Pancreas (tissue), 10 donors: ENCODE measurements around the gene DOCK3. TPM values are rescaled to one million over a fixed set of nuclear protein-coding genes. Genes with fewer than 3 reads are reported as not detected.
"Not testable (repeated sequence)": the region's sequence is repeated elsewhere in the genome, so short reads cannot be mapped to it uniquely, and the experiment has no call there.

Source experiments
- ATAC-seq, 4 donors: fragments of 200-7000 bp; cut with Tn5 transposase; one replicate each; pipeline versions ENCODE4 v1.8.0 to v1.9.1; 2020; ENCODE audit warnings: mild to moderate bottlenecking in 4 of 4, moderate library complexity in 4 of 4
- DNase-seq, 6 donors: peaks; one replicate each; pipeline ENCODE4 v3.0.0-alpha.2; 2020
- FAIRE-seq: peaks from 2 replicates; lab custom pipeline; 2012; peaks lifted over from hg19 to GRCh38; lab: Jason Lieb, UNC
- H3K27ac ChIP-seq, 4 donors: fragments of 200-600 bp; sonication (generic); 1 replicate in 3 of 4; 2 replicates in 1 of 4; pipeline versions ENCODE4 v1.5.0 to v1.8.0; 2020
- H3K27me3 ChIP-seq, 4 donors: fragments of 200-600 bp; one replicate each; pipeline ENCODE4 v1.8.0; 2021
- H3K36me3 ChIP-seq, 3 donors: fragments of 200-600 bp; sonication (generic) in 1 of 3; one replicate each; pipeline versions ENCODE4 v1.5.0 to v1.8.0; 2020 to 2021
- H3K4me1 ChIP-seq, 3 donors: fragments of 200-600 bp; one replicate each; pipeline ENCODE4 v1.8.0; 2021
- H3K4me3 ChIP-seq, 4 donors: fragments of 200-600 bp; sonication (generic) in 2 of 4; one replicate each; pipeline versions ENCODE4 v1.5.0 to v1.8.0; 2020 to 2021
- H3K9me3 ChIP-seq, 4 donors: fragments of 200-600 bp; one replicate each; pipeline ENCODE4 v1.8.0; 2021
- WGBS, 2 donors: extraction: QIAGEN DNeasy Blood & Tissue Kit; methylation state at CpG; one replicate each; pipeline ENCODE4 v1.1.7; 2013; 5-methylcytosine and 5-hydroxymethylcytosine counted together
- intact Hi-C, 3 donors: fragments of 100-400 bp; cut with DNase I; formaldehyde crosslinking; loops; one replicate each; pipeline versions ENCODE4 v1.11.1 to v1.14.2; 2022
- polyA plus RNA-seq, 2 donors: library from polyadenylated mRNA; stranded (reverse); fragments of 200-250 nt; gene quantifications; one replicate each; pipeline ENCODE4 v1.2.3, GENCODE V29; 2013
- total RNA-seq, 6 donors: library from RNA; stranded (reverse); fragmentation: NEBNext Ultra II Directional in 4 of 6; extraction: Animal tissue kit (Norgen Biotek cat#: 25700) in 4 of 6; gene quantifications; one replicate each; pipeline versions ENCODE4 v1.2.1 to v1.2.4, GENCODE V29; 2021 to 2023
- TF ChIP-seq, protein P1 (sequence below), 4 donors: fragments of 200-600 bp; sonication (generic) in 3 of 4; IDR thresholded peaks; one replicate each; pipeline versions ENCODE4 v1.5.0 to v1.8.0; 2021; ENCODE audit warnings: antibody characterized with exemption in 4 of 4
- donor health status: healthy with polysubstance abuse.
- donor health status: DM: no; HTN: no; CAD: no; lungs with moderate emphysema.
- donor health status: DM: no; HTN: no; CAD: no.
- donor health status: control.
- donor health status: control.
- donor health status: Bipolar disorder and iron deficiency.
- donor health status: DM: yes; HTN: yes; CAD: no.
- donor health status: DM: no; HTN: no; CAD: no.
- donor health status: DM: no; HTN: no; CAD: no.
- donor health status: DM: yes; HTN: yes; CAD: no.

The DOCK3 gene
- total and polyA plus RNA-seq, 8 donors = 0.09 to 1.5 (median 0.36) TPM

DNA sequence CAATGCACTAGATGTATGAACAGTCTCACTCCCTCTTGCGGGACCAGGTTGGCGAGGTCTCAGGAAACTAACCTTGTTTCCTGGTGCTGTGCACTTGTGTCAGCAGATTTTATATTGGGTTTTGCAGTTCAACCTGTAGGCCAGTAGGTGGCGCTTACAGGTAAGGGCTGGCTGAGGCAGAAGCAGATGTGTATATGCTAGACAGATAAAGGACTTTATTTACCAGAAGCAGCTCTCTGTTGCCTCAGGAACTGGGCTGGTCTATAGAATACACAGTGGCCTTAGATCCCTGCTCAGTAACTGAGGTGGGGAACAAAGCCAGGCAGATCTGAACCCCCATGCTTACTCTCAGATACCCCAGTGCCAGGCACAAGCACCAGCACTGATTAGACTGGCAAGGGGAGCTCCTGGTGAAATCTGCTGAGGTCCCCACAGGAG, 296.8 kb downstream of the DOCK3 start:
- no peaks in the 10 kb centered on the region for H3K9me3 ChIP-seq
- TF ChIP-seq, protein P1, sequence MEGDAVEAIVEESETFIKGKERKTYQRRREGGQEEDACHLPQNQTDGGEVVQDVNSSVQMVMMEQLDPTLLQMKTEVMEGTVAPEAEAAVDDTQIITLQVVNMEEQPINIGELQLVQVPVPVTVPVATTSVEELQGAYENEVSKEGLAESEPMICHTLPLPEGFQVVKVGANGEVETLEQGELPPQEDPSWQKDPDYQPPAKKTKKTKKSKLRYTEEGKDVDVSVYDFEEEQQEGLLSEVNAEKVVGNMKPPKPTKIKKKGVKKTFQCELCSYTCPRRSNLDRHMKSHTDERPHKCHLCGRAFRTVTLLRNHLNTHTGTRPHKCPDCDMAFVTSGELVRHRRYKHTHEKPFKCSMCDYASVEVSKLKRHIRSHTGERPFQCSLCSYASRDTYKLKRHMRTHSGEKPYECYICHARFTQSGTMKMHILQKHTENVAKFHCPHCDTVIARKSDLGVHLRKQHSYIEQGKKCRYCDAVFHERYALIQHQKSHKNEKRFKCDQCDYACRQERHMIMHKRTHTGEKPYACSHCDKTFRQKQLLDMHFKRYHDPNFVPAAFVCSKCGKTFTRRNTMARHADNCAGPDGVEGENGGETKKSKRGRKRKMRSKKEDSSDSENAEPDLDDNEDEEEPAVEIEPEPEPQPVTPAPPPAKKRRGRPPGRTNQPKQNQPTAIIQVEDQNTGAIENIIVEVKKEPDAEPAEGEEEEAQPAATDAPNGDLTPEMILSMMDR (IDR thresholded peaks at IDR 0.05) = peak; percentile 54 to 84 (median 70)
- H3K36me3 ChIP-seq = no peaks in the 10 kb centered on the region
- 2 to 5% methylated on average over 3 of the region's 3 CpGs for WGBS, 2 donors
- FAIRE-seq (no peak), ATAC-seq (peak; percentile 67 to 94 (median 91)), DNase-seq (peak in 2 of 6 donors; percentile 19 to 40)
- intact Hi-C loops = no loop called here
- H3K4me3 ChIP-seq = no peak overlapping the region
- H3K27me3 ChIP-seq = no peaks in the 10 kb centered on the region
- H3K4me1 ChIP-seq = no peaks in the 10 kb centered on the region
- no peak overlapping the region for H3K27ac ChIP-seq

DNA sequence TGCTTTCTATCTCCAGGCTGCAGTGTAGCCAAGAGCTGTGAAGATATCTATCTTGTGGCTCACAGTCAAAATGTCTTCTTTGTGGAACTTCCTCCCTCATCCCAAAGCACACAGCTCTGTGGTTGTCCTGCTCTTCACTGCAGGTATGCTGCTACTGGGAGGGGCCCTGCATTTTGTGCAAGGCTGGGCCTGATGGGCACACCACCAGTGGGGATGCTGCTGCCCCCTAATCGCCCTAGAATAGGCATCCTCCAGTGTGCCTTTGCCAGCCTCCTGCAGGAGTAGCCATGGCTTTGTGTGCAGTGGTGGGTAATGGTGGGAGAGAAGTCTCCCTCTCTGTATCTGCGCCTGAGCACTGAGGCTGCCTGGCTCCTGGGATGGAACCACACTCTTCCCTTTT, 297.3 kb downstream of the DOCK3 start:
- Histone ChIP-seq H3K4me3 (no peak overlapping the region), H3K9me3 (no peaks in the 10 kb centered on the region), H3K27ac (no peak overlapping the region), H3K36me3 (no peaks in the 10 kb centered on the region), H3K27me3 (no peaks in the 10 kb centered on the region), H3K4me1 (no peaks in the 10 kb centered on the region)
- TF ChIP-seq, protein P1 (IDR thresholded peaks at IDR 0.05) = no peak
- WGBS, 2 donors = 79 to 84% methylated on average over 2 of the region's 2 CpGs
- no peak for DNase-seq
- intact Hi-C loops = no loop called here
- ATAC-seq = peak in 1 of 4 donors; percentile 16
- FAIRE-seq = no peak

DNA sequence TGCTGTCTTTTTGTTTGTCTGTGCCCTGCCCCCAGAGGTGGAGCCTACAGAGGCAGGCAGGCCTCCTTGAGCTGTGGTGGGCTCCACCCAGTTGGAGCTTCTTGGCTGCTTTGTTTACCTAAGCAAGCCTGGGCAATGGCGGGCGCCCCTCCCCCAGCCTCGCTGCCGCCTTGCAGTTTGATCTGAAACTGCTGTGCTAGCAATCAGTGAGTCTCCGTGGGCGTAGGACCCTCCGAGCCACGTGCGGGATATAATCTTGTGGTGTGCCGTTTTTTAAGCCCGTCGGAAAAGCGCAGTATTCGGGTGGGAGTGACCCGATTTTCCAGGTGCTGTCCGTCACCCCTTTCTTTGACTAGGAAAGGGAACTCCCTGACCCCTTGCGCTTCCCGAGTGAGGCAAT, 303.9 kb downstream of the DOCK3 start:
- DNase-seq, H3K27me3 ChIP-seq, H3K4me1 ChIP-seq, H3K9me3 ChIP-seq, intact Hi-C loops, FAIRE-seq, H3K36me3 ChIP-seq, H3K27ac ChIP-seq, ATAC-seq, H3K4me3 ChIP-seq: not testable (repeated sequence)
- 73 to 79% methylated on average over 14 to 18 of the region's 18 CpGs for WGBS, 2 donors

DNA sequence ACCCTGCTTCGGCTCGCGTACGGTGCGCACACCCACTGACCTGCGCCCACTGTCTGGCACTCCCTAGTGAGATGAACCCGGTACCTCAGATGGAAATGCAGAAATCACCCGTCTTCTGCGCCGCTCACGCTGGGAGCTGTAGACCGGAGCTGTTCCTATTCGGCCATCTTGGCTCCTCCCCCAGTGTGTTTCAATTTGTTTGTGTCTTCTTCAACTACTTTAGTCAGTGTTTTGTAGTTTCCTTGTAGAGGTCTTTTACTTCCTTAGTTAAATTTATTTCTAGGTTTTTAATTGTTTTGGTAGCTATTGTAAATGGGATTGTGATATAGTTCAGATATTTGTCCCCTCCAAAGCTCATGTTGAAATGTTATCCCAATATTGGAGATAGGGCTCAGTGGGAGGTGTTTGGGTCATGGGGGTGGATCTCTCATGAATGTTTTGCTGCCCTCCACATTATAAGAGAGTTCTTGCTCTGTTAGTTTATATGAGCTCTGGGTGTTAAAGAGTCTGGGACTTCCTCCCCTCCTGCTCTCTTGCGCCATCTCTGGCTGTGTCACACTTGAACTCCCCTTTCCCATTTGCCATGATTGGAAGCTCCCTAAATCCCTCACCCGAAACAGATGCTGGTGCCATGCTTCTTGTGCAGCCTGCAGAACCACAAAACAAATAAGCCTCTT, 304.4 kb downstream of the DOCK3 start:
- Histone ChIP-seq H3K27ac (no peak overlapping the region), H3K27me3 (no peaks in the 10 kb centered on the region), H3K4me3 (no peak overlapping the region), H3K36me3 (no peaks in the 10 kb centered on the region), H3K9me3 (no peaks in the 10 kb centered on the region), H3K4me1 (no peaks in the 10 kb centered on the region)
- no peak for FAIRE-seq
- TF ChIP-seq, protein P1 (IDR thresholded peaks at IDR 0.05) = no peak
- intact Hi-C loops = no loop called here
- 86 to 90% methylated on average over 8 to 14 of the region's 15 CpGs for WGBS, 2 donors
- no peak for ATAC-seq
- DNase-seq = no peak

DNA sequence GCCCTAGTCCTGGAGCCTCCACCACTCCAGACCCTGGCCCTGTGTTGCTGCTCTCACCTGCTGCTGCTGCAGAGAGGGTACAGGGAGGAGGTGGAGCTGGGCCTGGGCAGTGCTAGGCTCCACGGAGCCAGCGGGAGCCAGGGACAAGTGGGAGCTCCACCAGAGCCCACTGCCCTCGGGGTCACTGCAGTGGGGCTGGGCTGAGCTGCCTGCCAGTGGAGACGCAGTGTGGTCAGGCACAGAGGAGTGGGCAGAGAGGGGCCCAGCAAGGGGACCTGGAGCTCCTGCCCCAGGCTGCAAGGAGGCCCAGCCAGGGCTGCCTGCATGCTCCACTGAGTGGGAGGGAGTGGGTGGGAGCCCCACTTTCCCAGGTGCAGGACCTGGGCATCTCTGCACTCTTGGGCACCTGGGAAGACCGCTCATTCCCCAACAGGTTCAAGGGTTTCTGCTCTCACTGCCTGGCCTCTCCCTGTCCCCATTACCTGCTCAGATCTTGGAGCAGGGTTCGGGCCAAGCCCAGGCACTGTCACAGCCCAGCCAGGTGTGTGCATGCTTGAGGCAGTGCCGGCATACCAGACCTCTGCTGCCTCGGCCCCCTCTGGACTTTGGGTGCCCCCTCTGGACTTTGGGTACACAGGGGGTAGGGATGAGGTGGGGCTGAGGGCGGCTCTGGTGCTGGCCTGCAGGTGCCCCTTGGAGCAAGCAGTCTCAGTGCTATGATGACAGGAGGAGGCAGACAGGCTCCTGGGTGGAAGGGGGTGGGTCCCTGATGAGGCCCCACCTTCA, 308.0 kb downstream of the DOCK3 start:
- DNase-seq (peak in 1 of 6 donors; percentile 51), ATAC-seq (no peak), FAIRE-seq (no peak)
- no peak overlapping the region for H3K4me3 ChIP-seq
- WGBS, 2 donors = 76 to 80% methylated on average over 9 of the region's 9 CpGs
- TF ChIP-seq, protein P1 (IDR thresholded peaks at IDR 0.05) = no peak
- H3K4me1 ChIP-seq = no peaks in the 10 kb centered on the region
- intact Hi-C loops = no loop called here
- H3K27ac ChIP-seq = no peak overlapping the region
- H3K27me3 ChIP-seq = no peaks in the 10 kb centered on the region
- H3K9me3 ChIP-seq = no peaks in the 10 kb centered on the region
- no peaks in the 10 kb centered on the region for H3K36me3 ChIP-seq
